GM12892 (cell line): ENCODE results near the gene DRAP1.

ENCODE experiments used
- DNase-seq: peaks from one replicate; pipeline ENCODE4 v3.0.0; 2011; ENCODE audit not compliant: insufficient read length
- FAIRE-seq: peaks from 2 replicates; lab custom pipeline; 2011; peaks lifted over from hg19 to GRCh38; lab: Jason Lieb, UNC
- POLR2A ChIP-seq: IDR thresholded peaks from 2 replicates; pipeline ENCODE4 v1.6.1; 2011; ENCODE audit warnings: low read depth, low read length, control low read depth
- POLR2AphosphoS5 ChIP-seq: IDR thresholded peaks from 2 replicates; pipeline ENCODE4 v1.6.1; 2011; ENCODE audit warnings: low read depth, low read length, control low read depth
- TAF1 ChIP-seq: IDR thresholded peaks from 2 replicates; pipeline ENCODE4 v1.6.1; 2011; ENCODE audit warnings: low read depth, mild to moderate bottlenecking, control low read depth, low read length, borderline replicate concordance

Gene DRAP1

DNA sequence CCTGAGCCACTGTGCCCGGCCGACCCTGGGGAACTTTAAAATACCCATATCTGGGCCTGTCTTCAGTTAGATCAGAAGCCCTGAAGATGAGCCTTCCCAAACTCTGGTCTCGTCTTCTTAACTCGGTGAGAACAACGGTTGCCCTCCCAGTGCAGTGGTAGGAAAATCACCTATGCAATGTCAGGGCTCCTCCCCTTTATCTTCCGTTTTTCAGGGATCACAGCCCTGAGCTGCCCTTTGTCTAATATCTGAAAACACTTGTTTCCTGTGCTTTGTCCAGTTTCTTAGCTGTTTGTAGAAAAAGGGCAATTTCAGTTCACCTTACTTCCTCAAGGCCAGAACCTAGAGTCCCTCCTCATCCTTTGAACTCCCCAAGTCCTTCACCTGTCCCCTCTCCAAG lies 9.4 kb downstream of the DRAP1 start:
- DNase-seq, result no peak
- TF ChIP-seq TAF1, result no peak
- no peak for TF ChIP-seq POLR2A
- no peak for TF ChIP-seq POLR2AphosphoS5
- peak; percentile 82 for FAIRE-seq

DNA sequence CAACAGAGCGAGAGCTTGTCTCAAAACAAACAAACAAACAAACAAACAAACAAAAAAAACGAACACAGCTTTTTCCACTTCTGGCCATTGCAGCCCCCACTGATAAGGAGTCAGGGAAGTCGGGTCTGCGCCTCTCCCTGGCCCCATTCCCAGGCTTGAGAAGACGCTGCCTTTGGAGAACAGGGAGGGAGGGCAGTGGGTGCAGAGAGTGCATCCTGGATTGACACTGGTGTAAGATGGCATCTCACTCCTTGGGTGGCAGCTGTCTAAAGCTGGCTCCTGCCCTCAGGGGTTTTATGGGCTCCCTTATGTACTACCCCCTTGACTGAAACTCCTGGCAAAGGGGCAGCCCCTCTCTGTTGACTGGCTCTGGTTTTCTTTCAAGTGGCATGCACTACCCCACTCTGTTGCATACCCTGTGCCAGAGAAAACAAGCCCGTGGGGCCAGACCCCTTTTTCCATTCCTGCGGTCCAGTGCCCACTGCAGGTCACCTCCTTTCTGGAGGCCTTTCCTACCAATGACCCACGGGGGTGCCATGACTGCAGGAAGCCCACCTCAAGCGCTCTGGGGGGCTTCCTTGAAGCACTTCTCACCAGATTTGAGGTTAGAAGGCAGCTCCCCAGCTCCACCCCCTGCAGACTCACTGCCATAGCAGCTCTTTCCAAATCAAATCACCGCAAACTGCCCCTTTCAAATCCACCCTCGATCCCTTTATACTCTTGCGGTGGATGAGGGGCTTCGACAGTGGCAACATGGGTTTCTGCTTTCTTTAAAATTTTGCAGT lies 12.7 kb downstream of the DRAP1 start:
- no peak for DNase-seq
- TF ChIP-seq POLR2A (no peak), POLR2AphosphoS5 (no peak), TAF1 (no peak)
- no peak for FAIRE-seq

DNA sequence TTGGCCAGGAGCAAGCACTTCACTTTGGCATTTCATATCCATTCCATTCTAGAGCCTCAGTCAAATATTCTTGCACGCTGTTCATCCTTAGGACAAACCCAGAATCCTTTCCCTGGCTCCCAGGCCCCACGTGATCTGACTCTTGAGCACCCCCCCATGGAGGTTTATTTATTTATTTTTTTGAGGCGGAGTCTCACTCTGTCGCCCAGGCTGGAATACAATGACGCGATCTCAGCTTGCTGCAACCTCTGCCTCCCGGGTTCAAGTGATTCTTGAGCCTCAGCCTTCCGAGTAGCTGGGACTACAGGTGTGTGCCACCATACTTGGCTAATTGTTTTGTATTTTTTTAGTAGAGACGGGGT lies 13.3 kb downstream of the DRAP1 start:
- FAIRE-seq (no peak), DNase-seq (no peak)
- TF ChIP-seq POLR2AphosphoS5 (no peak), POLR2A (no peak), TAF1 (no peak)

DNA sequence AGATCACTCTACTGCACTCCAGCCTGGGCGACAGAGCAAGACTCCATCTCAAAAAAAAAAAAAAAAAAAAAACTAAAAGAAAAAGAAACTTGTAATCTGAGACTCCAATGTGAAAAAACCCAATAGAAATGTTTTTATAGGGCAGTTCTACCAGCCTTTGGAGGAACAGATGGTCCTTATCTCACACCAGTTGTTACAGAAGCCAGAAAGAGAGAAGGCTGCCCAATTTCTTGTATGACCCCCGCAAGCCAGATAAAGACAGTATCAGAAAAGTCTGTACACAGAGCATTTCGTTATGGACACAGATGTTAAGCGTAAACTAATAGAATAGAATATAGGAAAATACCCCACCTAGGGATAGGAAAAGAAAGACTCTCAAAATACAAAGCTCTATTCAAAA lies 14.8 kb downstream of the DRAP1 start:
- no peak for DNase-seq
- no peak for FAIRE-seq
- no peak for TF ChIP-seq POLR2A

DNA sequence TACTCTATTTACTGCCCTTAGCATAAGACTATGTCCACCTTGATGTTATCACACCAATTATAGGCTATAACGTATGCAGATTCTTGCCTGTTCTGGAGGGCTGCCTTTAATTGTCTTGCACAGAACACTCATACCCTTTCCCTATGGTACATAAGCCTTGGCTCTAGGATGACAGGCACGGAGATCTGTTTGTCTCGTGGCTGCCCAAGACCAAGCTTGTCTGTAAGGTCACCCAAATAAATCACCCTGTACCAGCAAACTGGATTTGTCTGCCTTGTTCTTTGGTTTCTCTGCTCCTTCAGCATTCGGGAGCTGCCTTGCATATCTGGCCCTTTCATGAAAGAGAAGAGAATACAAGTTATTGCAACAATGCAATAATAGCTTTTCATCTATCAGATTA lies 18.5 kb downstream of the DRAP1 start:
- FAIRE-seq (no peak), DNase-seq (no peak)
- TF ChIP-seq POLR2A (no peak), TAF1 (no peak), POLR2AphosphoS5 (no peak)

DNA sequence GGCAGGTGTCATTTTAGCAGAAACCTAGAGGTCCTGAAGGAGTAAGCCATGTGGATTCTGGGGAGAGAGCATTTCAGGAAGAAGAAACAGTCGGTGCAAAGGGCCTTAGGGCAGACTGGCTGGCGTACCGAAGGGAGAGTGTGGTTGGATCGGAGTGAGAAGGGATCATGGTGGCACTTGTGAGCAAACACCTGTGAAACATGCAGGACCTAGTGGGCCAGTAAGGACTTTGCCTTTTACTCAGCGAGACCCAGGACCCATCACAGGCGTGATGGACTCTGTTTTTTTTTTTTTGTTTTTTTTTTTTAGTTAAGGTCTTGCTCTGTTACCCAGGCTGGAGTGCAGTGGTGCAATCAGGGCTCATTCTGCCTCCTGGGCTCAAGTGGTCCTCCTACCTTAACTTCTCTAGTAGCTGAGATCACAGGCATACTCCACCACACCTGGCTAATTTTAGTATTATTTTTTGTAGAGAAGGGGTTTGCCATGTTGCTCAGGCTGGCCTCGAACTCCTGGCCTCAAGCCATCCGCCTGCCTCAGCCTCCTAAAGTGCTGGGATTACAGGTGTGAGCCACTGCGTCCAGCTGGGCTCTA lies 22.6 kb downstream of the DRAP1 start:
- FAIRE-seq (no peak), DNase-seq (no peak)
- TF ChIP-seq POLR2A, result no peak

DNA sequence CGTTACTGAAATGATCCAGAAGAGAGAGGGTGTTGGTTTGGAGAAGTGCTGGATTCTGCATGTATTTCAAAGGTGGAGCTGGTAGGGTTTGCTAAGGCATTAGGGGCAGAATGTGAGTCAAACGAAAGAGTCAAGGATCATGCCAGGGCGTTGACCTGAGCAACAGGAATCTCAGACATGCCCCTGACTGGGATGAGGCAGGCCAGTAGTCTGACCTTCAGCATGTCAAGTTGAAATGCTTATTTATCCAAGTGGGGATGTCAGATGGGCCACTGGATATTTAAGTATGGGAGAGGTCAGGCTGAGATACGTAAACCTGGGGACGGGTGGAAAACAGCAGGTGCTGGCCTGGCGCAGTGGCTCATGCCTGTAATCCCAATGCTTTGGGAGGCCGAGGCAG lies 23.3 kb downstream of the DRAP1 start:
- FAIRE-seq, result no peak
- DNase-seq, result no peak
- TF ChIP-seq POLR2AphosphoS5 (no peak), POLR2A (no peak), TAF1 (no peak)

DNA sequence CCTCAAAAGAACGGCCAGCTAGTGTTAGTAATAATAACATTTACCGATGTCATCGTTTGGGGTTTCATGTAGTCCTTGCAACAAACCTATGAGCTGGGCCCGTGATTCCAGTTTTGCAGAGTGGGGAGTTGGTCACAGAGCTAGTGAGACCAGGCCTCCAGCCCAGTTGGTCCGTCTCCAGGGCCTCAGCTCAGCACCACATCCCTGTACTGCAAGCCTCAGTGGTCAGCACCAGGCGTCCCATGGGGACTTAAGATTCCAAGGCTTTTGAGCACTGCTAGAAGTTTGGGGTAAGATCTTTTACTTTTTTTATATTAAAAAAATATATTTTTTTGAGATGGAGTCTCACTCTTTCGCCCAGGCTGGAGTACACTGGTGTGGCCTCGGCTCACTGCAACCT lies 25.0 kb downstream of the DRAP1 start:
- FAIRE-seq (no peak), DNase-seq (no peak)
- TF ChIP-seq POLR2A (no peak), TAF1 (no peak), POLR2AphosphoS5 (no peak)

DNA sequence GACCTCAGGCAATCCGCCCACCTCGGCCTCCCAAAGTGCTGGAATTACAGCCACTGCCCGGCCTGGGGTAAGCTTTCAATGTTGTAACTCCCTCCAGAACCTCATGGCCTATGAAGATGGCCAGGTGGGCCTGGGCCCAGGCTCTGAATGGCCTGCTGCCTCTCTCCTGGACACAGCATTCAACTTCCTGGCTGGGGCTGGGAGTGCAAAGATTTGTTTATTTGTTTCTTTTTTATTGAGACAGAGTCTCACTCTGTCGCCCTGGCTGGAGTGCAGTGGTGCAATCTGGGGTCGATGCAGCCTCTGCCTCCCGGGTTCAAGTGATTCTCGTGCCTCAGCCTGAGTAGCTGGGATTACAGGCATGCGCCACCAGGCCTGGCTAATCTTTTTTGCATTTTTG lies 25.5 kb downstream of the DRAP1 start:
- TF ChIP-seq TAF1, result no peak
- no peak for TF ChIP-seq POLR2A
- no peak for TF ChIP-seq POLR2AphosphoS5
- DNase-seq, result no peak
- FAIRE-seq, result no peak

DNA sequence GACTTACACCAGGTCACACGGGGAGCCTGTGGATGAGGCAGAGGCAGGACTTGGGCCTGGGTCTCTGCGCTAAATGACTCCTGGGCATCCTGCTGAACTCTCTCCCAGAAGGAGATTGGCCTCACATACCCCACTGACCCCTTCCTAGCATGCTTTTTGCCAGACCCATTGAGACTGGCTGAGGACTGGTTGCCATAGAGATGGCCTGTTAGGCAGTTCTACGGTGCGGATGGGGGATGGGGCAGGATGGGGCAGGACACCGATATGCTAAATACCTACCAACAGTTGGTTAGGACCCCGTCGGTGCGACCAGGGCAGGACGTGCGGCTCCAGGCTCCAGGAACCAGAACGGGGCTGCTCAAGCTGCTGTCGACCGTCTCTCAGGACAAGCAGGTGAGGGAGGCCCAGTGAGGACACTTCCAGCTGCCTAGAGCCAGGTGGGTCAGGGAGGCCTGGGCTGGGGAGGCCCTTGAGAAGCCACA lies 26.2 kb downstream of the DRAP1 start, which contains the start of gene TSGA10IP:
TSGA10IP (plus strand) TSS at position 51 of the 482 bp plus-strand sequence; CDS start at position 247, 196 bp downstream.
- DNase-seq (no peak), FAIRE-seq (no peak)
- no peak for TF ChIP-seq POLR2A
- no peak for TF ChIP-seq TAF1
- no peak for TF ChIP-seq POLR2AphosphoS5

DNA sequence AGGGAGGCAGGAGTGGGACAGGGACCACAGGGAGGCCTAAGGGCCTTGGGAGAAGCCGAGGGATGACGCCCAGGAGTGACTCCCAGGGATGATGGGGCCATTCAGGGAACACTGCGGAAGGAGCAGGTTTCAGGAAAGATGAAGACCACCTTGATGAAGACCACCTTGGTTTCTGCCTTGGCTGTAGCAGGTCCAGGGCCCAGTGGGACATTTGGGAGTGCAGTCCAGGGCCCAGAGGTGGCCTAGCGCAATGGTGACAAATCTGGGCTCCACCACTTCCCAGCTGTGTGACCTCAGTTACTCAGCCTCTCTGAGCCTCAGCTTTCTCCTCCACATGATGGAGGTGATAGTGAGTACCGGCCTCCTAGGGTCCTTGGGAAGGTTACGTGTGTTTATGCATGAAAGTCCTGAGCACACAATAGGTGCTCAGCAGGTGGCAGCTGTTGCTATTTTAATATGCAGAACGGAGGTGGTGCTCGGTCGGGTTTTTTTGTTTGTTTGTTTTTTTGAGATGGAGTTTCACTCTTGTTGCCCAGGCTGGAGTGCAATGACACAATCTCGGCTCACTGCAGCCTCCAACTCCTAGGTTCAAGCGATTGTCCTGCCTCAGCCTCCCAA lies 26.8 kb downstream of the DRAP1 start:
- FAIRE-seq (no peak), DNase-seq (no peak)
- TF ChIP-seq POLR2AphosphoS5 (no peak), POLR2A (no peak), TAF1 (no peak)

DNA sequence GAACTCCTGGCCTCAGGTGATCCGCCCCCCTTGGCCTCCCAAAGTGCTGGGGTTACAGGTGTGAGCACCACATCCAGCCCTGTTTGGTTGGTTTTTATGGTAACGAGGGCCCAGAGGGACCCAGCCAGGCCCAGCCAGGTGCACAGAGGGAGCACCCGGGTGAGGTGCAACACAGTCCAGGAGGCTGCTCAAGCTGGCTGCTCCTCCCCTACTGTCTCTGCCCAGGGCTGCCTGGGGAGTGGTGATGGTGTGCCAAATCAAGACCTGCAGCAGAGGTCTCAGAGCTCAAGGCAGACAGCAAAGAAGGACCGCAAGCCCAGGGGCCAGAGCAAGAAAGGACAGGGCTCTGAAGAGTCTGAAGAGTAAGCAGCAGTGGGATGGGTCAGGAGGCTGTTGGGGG lies 27.4 kb downstream of the DRAP1 start:
- FAIRE-seq, result no peak
- no peak for DNase-seq
- TF ChIP-seq POLR2A, result no peak
- TF ChIP-seq TAF1, result no peak
- no peak for TF ChIP-seq POLR2AphosphoS5

DNA sequence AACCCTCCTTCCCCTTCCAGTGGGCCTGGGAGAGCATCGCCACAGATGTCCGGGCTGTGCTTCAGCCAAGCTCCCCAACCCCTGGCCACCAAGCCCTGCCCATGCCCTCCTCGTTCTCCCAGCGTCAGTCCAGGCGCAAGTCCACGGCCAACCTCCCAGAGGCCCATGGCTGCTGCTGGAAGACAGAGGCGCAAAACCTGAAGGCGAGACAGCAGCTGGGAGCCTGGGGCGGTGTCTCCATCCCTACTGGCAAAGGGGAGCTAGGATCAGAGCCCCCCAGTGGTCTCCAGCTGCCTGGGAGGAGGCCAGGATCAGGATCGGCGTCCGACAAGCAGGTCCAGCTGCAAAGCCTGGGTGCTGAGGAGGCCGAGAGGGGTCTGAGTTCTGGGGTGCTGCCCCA lies 27.9 kb downstream of the DRAP1 start:
- FAIRE-seq (no peak), DNase-seq (no peak)
- TF ChIP-seq POLR2A, result no peak
- TF ChIP-seq TAF1, result no peak
- TF ChIP-seq POLR2AphosphoS5, result no peak
